HG03571 (cell line): ENCODE data around the gene PARP6.

ENCODE experiments used
- ATAC-seq: cut with Tn5 transposase; IDR thresholded peaks from one replicate; pipeline ENCODE4 v1.9.1; 2021; ENCODE audit not compliant: unreplicated experiment

PARP6 gene

GRCh38 chr15:72231833-72232478 lies 40.4 kb downstream of the PARP6 start:
- no peak for ATAC-seq

- peak; percentile 33 for ATAC-seq
Observed at GRCh38 chr15:72231066-72231832, 41.1 kb downstream of the PARP6 start, which contains the start of gene PKM. Gene PKM, minus strand, starts transcription at chr15:72231190. Its CDS starts 12,093 bp downstream, at chr15:72219097.

- no peak for ATAC-seq
Observed at GRCh38 chr15:72230197-72231065, 41.9 kb downstream of the PARP6 start.

GRCh38 chr15:72229947-72230196 lies 42.5 kb downstream of the PARP6 start:
- ATAC-seq: no peak

GRCh38 chr15:72229076-72229946 lies 43.0 kb downstream of the PARP6 start:
- no peak for ATAC-seq

- ATAC-seq: no peak
Observed at GRCh38 chr15:72227720-72228119, 44.6 kb downstream of the PARP6 start.

- ATAC-seq: no peak
Observed at GRCh38 chr15:72227192-72227586, 45.2 kb downstream of the PARP6 start.

GRCh38 chr15:72223278-72223677 lies 49.1 kb downstream of the PARP6 start:
- no peak for ATAC-seq

- ATAC-seq: no peak
Observed at GRCh38 chr15:72222393-72222792, 50.0 kb downstream of the PARP6 start.

- ATAC-seq: no peak
Observed at GRCh38 chr15:72220687-72221086, 51.7 kb downstream of the PARP6 start.

- ATAC-seq: no peak
Observed at GRCh38 chr15:72217216-72217615, 55.1 kb downstream of the PARP6 start.

- ATAC-seq: no peak
Observed at GRCh38 chr15:72216079-72216478, 56.3 kb downstream of the PARP6 start.

- ATAC-seq: no peak
Observed at GRCh38 chr15:72207558-72208085, 64.7 kb downstream of the PARP6 start.

GRCh38 chr15:72206677-72207000 lies 65.7 kb downstream of the PARP6 start:
- no peak for ATAC-seq

- ATAC-seq: no peak
Observed at GRCh38 chr15:72205896-72206676, 66.3 kb downstream of the PARP6 start.

GRCh38 chr15:72205273-72205672 lies 67.1 kb downstream of the PARP6 start:
- ATAC-seq: no peak

- ATAC-seq: no peak
Observed at GRCh38 chr15:72203507-72203837, 68.9 kb downstream of the PARP6 start.

GRCh38 chr15:72202801-72203506 lies 69.4 kb downstream of the PARP6 start:
- no peak for ATAC-seq

- no peak for ATAC-seq
Observed at GRCh38 chr15:72202302-72202701, 70.1 kb downstream of the PARP6 start.
